Smooth muscle cell of the umbilical artery (primary cell): ENCODE measurements around the gene RGS7. TPM values are rescaled to one million over a fixed set of nuclear protein-coding genes. Genes with fewer than 3 reads are reported as not detected.

Experiments
- total RNA-seq: library from RNA; depleted of rRNA; stranded (reverse); fragments of >200 nt; gene quantifications from 2 replicates; pipeline ENCODE4 v1.2.3, GENCODE V29; 2014

Gene RGS7
- not detected in 2 replicates for total RNA-seq

GRCh38 chr1:241356519-241357365 lies at the start of gene RGS7:
RGS7 (minus strand) TSS chr1:241357205.

Other genes starting within 250 kb of the RGS7 start
- 57.6 and 70.5 TPM in 2 replicates for gene FH, start 162.6 kb upstream of the RGS7 start, total RNA-seq
- gene KMO, start 175.2 kb upstream of the RGS7 start, total RNA-seq, result under 0.01 TPM in 1 of 2 replicates, not detected in the other